ENCODE results near the gene ACSS3.

- TF ChIP-seq EZH2phosphoT487 (IDR thresholded peaks at IDR 0.05; ENCODE audit: borderline replicate concordance, low read depth) (no peak), YY1 (IDR thresholded peaks at IDR 0.05; ENCODE audit: low read depth) (no peak), GABPA (IDR thresholded peaks at IDR 0.05; ENCODE audit: low read depth) (no peak), TAF1 (IDR thresholded peaks at IDR 0.05; ENCODE audit: borderline replicate concordance, low read depth, low read length) (no peak), JUND (IDR thresholded peaks at IDR 0.05) (no peak), TEAD4 (IDR thresholded peaks at IDR 0.05; ENCODE audit: borderline replicate concordance, insufficient read depth) (no peak), RAD21 (IDR thresholded peaks at IDR 0.05; ENCODE audit: low read length) (no peak), SMC3 (IDR thresholded peaks at IDR 0.05; ENCODE audit: low read depth, low read length) (no peak), FOXM1 (IDR thresholded peaks at IDR 0.05; ENCODE audit: low read depth) (no peak), SIN3A (IDR thresholded peaks at IDR 0.05; ENCODE audit: borderline replicate concordance, low read depth, low read length) (no peak)
- TF ChIP-seq, protein P1, sequence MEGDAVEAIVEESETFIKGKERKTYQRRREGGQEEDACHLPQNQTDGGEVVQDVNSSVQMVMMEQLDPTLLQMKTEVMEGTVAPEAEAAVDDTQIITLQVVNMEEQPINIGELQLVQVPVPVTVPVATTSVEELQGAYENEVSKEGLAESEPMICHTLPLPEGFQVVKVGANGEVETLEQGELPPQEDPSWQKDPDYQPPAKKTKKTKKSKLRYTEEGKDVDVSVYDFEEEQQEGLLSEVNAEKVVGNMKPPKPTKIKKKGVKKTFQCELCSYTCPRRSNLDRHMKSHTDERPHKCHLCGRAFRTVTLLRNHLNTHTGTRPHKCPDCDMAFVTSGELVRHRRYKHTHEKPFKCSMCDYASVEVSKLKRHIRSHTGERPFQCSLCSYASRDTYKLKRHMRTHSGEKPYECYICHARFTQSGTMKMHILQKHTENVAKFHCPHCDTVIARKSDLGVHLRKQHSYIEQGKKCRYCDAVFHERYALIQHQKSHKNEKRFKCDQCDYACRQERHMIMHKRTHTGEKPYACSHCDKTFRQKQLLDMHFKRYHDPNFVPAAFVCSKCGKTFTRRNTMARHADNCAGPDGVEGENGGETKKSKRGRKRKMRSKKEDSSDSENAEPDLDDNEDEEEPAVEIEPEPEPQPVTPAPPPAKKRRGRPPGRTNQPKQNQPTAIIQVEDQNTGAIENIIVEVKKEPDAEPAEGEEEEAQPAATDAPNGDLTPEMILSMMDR (IDR thresholded peaks at IDR 0.05), result no peak
Measured at GRCh38 chr12:81034926-81035325, 43.0 kb upstream of the ACSS3 start.
